PC-3 (cell line): ENCODE measurements around the gene TERF2IP.

Experiments used
- EZH2 ChIP-seq: fragments of 300-600 bp; sonication (generic); IDR thresholded peaks from one replicate; pipeline ENCODE4 v1.6.1; 2017; ENCODE audit warnings: antibody characterized with exemption, mild to moderate bottlenecking, low read length; ENCODE audit not compliant: unreplicated experiment
- EZH2phosphoT487 ChIP-seq: fragments of 300-600 bp; sonication (generic); IDR thresholded peaks from 2 replicates; pipeline ENCODE4 v1.6.1; 2018; ENCODE audit warnings: mild to moderate bottlenecking, antibody characterized with exemption, low read length, borderline replicate concordance
- TF ChIP-seq, protein P1 (sequence below): fragments of 300-600 bp; sonication (generic); conservative IDR thresholded peaks from 2 replicates; pipeline ENCODE4 v1.5.1; 2017; ENCODE audit warnings: antibody characterized with exemption, low read depth, mild to moderate bottlenecking, low read length

DNA sequence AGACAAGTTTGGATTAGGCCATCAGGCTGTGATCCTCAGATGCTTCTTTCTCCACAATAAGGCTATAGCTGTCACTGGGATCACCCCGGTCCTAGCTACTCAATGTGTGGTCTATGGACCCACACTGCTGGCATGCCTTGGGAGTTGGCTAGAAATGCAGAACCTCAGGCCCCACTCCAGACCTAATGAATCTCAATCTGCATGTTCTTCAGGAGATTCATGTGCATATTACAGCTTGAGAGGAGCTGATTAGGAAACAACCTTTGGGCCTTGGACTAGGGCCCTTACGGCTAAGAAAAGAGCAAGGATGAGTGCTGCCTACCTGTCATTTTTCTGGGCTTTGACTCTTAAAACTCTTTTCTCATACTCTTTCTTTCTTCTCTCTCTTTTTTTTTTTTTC, 32.0 kb upstream of the TERF2IP start:
- TF ChIP-seq, protein P1, sequence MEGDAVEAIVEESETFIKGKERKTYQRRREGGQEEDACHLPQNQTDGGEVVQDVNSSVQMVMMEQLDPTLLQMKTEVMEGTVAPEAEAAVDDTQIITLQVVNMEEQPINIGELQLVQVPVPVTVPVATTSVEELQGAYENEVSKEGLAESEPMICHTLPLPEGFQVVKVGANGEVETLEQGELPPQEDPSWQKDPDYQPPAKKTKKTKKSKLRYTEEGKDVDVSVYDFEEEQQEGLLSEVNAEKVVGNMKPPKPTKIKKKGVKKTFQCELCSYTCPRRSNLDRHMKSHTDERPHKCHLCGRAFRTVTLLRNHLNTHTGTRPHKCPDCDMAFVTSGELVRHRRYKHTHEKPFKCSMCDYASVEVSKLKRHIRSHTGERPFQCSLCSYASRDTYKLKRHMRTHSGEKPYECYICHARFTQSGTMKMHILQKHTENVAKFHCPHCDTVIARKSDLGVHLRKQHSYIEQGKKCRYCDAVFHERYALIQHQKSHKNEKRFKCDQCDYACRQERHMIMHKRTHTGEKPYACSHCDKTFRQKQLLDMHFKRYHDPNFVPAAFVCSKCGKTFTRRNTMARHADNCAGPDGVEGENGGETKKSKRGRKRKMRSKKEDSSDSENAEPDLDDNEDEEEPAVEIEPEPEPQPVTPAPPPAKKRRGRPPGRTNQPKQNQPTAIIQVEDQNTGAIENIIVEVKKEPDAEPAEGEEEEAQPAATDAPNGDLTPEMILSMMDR = no peak
- no peak for TF ChIP-seq EZH2
- no peak for TF ChIP-seq EZH2phosphoT487
